IPS-18a (cell line): Measurements from ENCODE around the gene SMURF2.
"Not testable (repeated sequence)": the region's sequence is repeated elsewhere in the genome, so short reads cannot be mapped to it uniquely, and the experiment has no call there.

ENCODE experiments used
- H3K27ac ChIP-seq: one replicate; pipeline ENCODE4 v1.5.1; 2013; ENCODE audit warnings: low read length
- H3K27me3 ChIP-seq: one replicate; pipeline ENCODE4 v1.6.1; 2013; ENCODE audit warnings: mild to moderate bottlenecking, low read length; ENCODE audit not compliant: control insufficient read depth, insufficient read depth
- H3K36me3 ChIP-seq: one replicate; pipeline ENCODE4 v1.6.1; 2013; ENCODE audit warnings: low read depth, low read length; ENCODE audit not compliant: control insufficient read depth
- H3K4me1 ChIP-seq: one replicate; pipeline ENCODE4 v1.6.1; 2013; ENCODE audit warnings: low read depth, low read length; ENCODE audit not compliant: control insufficient read depth
- H3K4me3 ChIP-seq: one replicate; pipeline ENCODE4 v1.5.1; 2013; ENCODE audit warnings: low read length
- H3K9ac ChIP-seq: one replicate; pipeline ENCODE4 v1.6.1; 2013; ENCODE audit warnings: mild to moderate bottlenecking, low read length, moderate library complexity
- H3K9me3 ChIP-seq: one replicate; pipeline ENCODE4 v1.6.1; 2013; ENCODE audit warnings: low read depth, low read length; ENCODE audit not compliant: control insufficient read depth

SMURF2 gene

DNA sequence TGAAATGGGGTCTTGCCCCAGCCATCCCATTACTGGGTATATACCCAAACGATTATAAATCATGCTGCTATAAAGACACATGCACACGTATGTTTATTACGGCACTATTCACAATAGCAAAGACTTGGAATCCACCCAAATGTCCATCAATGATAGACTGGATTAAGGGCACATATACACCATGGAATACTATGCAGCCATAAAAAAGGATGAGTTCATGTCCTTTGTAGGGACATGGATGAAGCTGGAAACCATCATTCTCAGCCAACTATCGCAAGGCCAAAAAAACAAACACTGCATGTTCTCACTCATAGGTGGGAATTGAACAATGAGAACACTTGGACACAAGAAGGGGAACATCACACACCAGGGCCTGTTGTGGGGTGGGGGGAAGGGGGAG is 85.1 kb downstream of the SMURF2 start:
- peaks cover 14% of the 10 kb centered on the region for H3K36me3 ChIP-seq
- not testable (repeated sequence) for H3K4me3 ChIP-seq, H3K27me3 ChIP-seq, H3K9ac ChIP-seq, H3K27ac ChIP-seq, H3K9me3 ChIP-seq, H3K4me1 ChIP-seq

DNA sequence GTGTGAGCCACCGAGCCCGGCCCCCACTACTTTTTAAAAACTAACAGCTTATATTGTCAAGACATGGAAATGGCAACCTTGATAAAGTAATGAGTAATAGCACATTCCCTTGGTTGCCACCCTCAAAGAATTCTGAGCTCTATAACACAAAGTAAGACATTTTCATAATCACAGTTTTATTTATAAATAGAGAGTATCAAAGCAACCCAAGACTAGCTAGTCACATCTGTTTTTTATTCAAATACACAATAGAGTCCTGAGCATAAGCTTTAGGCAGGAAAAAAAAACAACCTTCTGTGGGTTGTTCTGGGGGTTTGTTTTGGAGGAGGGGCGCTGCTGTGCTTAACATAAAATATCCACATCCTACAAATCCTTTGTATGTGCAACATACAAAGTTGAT is 86.7 kb downstream of the SMURF2 start:
- Histone ChIP-seq H3K9ac (no peak overlapping the region), H3K9me3 (no peaks in the 10 kb centered on the region), H3K4me3 (no peak overlapping the region), H3K36me3 (peaks cover 20% of the 10 kb centered on the region), H3K27me3 (no peaks in the 10 kb centered on the region), H3K27ac (no peak overlapping the region), H3K4me1 (no peaks in the 10 kb centered on the region)

DNA sequence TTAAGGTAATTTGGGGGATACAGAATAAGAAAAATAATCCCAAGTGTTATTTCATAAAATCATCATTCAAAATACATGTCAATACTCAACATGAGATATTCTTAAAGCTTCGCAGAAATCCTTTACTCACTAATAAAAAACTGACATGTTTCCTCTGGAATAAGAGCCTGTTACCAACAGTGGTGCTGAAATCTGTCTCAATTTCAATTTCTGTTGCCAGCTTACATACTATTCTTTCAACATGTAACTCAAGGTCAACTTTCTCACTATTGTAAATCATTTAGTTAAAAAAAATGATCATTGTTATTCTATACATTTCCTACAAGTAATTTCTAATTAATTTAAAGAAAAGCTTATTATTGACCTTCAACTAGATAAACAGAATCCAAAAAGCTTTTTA is 87.5 kb downstream of the SMURF2 start:
- no peaks in the 10 kb centered on the region for H3K27me3 ChIP-seq
- H3K36me3 ChIP-seq, result peaks cover 17% of the 10 kb centered on the region
- no peak overlapping the region for H3K27ac ChIP-seq
- no peaks in the 10 kb centered on the region for H3K4me1 ChIP-seq
- H3K4me3 ChIP-seq, result no peak overlapping the region
- H3K9ac ChIP-seq, result no peak overlapping the region
- no peaks in the 10 kb centered on the region for H3K9me3 ChIP-seq

DNA sequence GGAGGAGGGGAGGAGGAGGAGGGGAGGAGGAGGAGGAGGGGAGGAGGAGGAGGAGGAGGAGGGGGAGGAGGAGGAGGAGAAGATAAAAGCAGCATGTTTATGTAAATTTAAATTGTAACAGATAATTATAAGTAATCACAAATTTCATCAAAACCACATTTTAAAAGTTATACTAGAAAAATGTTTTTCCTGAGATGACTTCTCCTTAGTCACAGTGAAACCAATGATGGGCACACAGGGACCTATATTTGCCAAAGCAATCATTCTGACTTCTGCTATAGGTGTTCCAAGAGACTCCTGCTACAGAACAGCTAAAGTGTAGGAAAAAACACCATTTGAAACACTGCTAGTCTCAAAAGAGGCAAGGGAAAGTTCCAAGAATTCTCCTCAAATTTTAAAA is 88.9 kb downstream of the SMURF2 start:
- no peaks in the 10 kb centered on the region for H3K27me3 ChIP-seq
- H3K9ac ChIP-seq, result no peak overlapping the region
- peaks cover 14% of the 10 kb centered on the region for H3K36me3 ChIP-seq
- H3K4me3 ChIP-seq, result no peak overlapping the region
- no peaks in the 10 kb centered on the region for H3K4me1 ChIP-seq
- H3K9me3 ChIP-seq, result no peaks in the 10 kb centered on the region
- H3K27ac ChIP-seq, result no peak overlapping the region

DNA sequence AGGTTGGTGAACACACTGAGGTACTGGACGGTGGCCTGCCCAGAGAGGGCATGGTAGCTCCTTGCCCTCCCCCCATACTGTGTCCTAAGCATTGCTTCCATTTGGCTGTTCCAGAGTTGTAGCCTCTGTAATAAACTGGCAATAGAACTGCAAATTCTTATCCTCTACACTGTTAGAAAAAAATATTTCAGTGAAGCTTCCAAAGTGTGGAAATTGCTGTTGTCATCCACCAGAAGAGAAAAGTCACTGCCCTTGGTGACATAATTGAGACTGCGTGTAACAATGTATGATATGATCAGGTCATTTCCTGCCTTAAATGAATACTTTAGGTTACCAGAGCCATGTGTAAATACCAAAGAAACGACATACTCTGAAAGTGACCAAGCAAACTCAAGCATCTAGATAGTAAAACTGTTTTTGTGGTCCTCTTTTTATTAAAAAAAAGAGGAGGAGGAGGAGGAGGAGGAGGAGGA is 89.4 kb downstream of the SMURF2 start:
- no peaks in the 10 kb centered on the region for H3K9me3 ChIP-seq
- H3K27me3 ChIP-seq, result no peaks in the 10 kb centered on the region
- peaks cover 14% of the 10 kb centered on the region for H3K36me3 ChIP-seq
- no peak overlapping the region for H3K4me3 ChIP-seq
- no peaks in the 10 kb centered on the region for H3K4me1 ChIP-seq
- H3K9ac ChIP-seq, result no peak overlapping the region
- H3K27ac ChIP-seq, result no peak overlapping the region

DNA sequence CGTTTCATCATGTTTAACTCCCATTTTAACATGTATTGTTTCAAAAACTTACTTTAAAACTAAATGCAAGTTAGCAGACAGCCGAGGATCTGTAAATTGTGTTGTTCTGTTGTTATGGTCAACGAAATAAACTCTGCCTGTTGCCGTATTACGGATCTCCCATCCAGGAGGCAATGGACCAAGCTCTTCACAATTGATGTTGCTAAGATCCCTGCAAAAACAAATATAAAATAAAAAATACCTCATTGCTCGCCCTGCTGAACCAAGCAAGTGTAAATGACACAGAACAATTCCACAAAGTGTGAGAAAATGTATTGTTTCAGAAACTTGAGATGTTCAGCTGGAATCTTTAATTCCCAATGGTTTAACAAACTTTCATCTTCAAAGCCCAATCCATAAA is 90.4 kb downstream of the SMURF2 start:
- H3K27me3 ChIP-seq, result no peaks in the 10 kb centered on the region
- no peaks in the 10 kb centered on the region for H3K4me1 ChIP-seq
- peaks cover 14% of the 10 kb centered on the region for H3K36me3 ChIP-seq
- no peak overlapping the region for H3K4me3 ChIP-seq
- no peak overlapping the region for H3K27ac ChIP-seq
- H3K9ac ChIP-seq, result no peak overlapping the region
- H3K9me3 ChIP-seq, result no peaks in the 10 kb centered on the region

DNA sequence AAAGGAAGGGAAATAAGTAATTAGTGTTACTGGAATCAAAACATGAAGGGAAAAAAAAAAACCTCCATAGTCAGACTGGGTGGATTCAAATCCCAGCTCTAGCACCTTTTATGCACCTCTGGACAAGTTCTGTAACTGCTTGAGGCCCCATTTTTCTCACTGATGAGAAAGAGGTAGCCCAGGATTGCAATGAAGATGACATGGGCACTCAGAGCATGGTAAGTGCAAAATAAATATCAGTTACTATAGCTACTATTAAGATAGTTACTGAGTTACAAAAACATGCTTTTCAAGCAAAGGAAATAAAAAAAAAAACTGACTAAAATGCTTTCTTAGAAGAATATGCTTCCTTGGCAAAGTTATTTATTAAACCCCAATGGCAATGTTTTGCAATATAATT is 96.5 kb downstream of the SMURF2 start:
- Histone ChIP-seq H3K36me3 (peaks cover 18% of the 10 kb centered on the region), H3K4me3 (no peak overlapping the region), H3K27ac (no peak overlapping the region), H3K9ac (no peak overlapping the region), H3K27me3 (no peaks in the 10 kb centered on the region), H3K4me1 (no peaks in the 10 kb centered on the region), H3K9me3 (no peaks in the 10 kb centered on the region)

DNA sequence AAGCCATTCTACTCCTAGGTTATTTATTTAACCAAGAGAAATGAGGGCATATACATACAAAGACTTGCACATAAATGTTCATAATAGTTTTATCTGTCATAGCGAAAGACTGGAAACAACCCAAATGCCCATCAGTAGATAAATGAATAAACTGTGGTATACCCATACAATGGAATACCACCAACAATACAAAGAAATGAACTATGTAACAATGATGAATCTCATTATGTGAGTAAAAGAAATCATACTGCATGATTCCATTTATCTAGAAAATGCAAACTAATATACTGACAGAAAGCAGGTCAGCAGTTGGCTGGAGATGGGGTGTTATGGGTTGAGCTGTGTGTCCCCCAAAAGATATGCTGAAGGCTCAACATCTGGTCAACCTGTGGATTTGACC is 98.0 kb downstream of the SMURF2 start:
- no peak overlapping the region for H3K9ac ChIP-seq
- H3K4me1 ChIP-seq, result no peaks in the 10 kb centered on the region
- no peaks in the 10 kb centered on the region for H3K9me3 ChIP-seq
- peaks cover 14% of the 10 kb centered on the region for H3K36me3 ChIP-seq
- no peak overlapping the region for H3K27ac ChIP-seq
- H3K27me3 ChIP-seq, result no peaks in the 10 kb centered on the region
- no peak overlapping the region for H3K4me3 ChIP-seq

DNA sequence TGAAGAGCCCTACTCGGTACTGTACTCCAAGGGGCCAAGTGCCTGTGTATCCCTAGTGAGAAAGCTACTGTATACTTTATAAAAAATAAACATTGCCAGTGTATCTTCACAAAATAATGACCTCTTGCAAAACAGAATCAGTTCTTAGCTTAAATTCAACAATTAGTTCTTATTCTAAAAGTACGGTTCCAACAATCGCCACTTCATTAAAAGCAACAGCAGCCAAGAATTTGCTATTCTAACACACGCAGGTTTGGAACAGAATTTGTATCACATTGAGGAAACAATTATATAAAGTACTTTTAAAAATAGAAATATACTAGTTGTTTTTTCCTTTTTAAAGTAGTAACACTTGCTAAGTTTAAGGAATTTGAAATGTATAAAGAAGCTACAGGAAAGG is 106.8 kb downstream of the SMURF2 start:
- Histone ChIP-seq H3K9me3 (no peaks in the 10 kb centered on the region), H3K36me3 (peaks cover 15% of the 10 kb centered on the region), H3K4me1 (peaks cover 9% of the 10 kb centered on the region), H3K4me3 (no peak overlapping the region), H3K9ac (no peak overlapping the region), H3K27ac (no peak overlapping the region), H3K27me3 (no peaks in the 10 kb centered on the region)

DNA sequence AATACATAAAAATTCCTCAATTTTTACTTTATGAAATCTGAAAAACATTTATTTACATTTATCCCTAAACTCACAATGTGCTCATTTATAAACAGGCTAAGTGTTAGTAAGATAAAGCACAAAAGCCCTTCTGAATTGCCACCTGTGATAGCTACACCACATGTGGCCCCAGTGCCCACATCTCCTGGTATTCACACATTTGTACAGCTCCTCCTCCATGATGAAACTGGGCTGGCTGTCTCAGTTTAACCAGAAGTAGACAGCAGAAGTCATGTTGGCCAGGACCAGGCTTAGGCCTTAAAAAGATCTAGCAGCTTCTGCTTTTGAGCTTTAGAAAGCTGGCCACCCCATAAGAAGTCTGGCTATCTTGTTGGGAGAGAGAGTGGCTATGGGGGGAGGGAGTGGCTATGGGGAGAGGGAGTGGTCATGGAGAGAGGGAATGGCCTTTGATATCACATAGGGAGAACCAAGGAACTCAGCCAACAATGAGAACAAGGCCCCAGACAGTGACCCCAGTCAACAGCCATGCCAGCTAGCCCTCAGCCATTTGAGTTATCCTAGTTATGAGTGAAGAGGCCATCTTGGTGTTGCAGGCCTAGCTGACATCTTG is 108.0 kb downstream of the SMURF2 start:
- Histone ChIP-seq H3K4me1 (peaks cover 9% of the 10 kb centered on the region), H3K9me3 (no peaks in the 10 kb centered on the region), H3K4me3 (no peak overlapping the region), H3K9ac (no peak overlapping the region), H3K36me3 (peaks cover 15% of the 10 kb centered on the region), H3K27me3 (no peaks in the 10 kb centered on the region), H3K27ac (no peak overlapping the region)

DNA sequence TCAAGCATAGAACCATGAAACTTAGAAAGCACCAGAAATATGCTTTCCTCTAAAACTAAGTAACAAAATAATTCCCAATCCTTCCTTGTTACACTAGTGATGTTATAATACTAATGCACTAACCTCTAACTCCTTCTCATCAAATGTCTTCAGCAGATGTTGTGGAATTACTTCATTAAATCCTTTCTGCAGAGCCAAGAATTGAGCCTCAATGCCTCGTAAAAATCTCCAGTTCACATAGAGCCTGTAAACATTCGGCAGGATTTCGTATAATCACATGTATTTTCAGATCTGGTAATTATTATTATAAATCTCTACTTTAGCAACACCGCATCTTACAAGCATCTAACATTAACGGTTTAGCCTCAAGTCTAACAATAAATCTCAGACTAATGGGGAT is 110.6 kb downstream of the SMURF2 start:
- Histone ChIP-seq H3K36me3 (peaks cover 18% of the 10 kb centered on the region), H3K9ac (no peak overlapping the region)

DNA sequence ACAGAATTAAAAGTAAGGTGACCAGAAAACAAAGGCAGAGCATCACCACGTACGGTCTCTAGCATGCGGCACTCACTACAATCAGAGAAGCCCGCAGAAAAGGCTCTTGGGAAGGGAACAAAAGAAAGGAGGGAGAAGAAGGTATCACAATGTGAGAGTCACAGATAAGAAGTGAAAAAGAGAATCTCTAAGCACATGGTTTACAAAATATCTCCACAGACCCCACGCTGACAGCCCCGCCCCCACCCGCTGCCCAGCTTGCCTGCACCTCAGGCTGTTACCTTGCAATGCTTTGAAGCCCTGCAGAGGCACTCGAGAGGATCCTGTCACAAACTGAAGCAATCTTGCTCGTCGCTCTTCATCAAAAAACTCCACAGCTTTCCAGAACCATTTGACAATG is 114.8 kb downstream of the SMURF2 start:
- Histone ChIP-seq H3K4me1 (peaks cover 11% of the 10 kb centered on the region), H3K27me3 (no peaks in the 10 kb centered on the region), H3K4me3 (no peak overlapping the region), H3K36me3 (peaks cover 7% of the 10 kb centered on the region), H3K9ac (no peak overlapping the region), H3K9me3 (no peaks in the 10 kb centered on the region), H3K27ac (no peak overlapping the region)

More for the DNA sequence above, 110.6 kb downstream of the SMURF2 start:
- peaks cover 16% of the 10 kb centered on the region for H3K4me1 ChIP-seq
- no peak overlapping the region for H3K27ac ChIP-seq
- no peaks in the 10 kb centered on the region for H3K27me3 ChIP-seq
- no peak overlapping the region for H3K4me3 ChIP-seq
- H3K9me3 ChIP-seq, result no peaks in the 10 kb centered on the region
